HL-60 (cell line): ENCODE measurements around the gene CNN1.
"Not testable (repeated sequence)": the region's sequence is repeated elsewhere in the genome, so short reads cannot be mapped to it uniquely, and the experiment has no call there.

Experiments used
- POLR2AphosphoS5 ChIP-seq: IDR thresholded peaks from 2 replicates; pipeline ENCODE4 v1.6.1; 2012; ENCODE audit warnings: low read depth
- TF ChIP-seq, protein P1 (sequence below): IDR thresholded peaks from one replicate; pipeline ENCODE4 v1.5.1; 2011; ENCODE audit warnings: low read length, control low read depth, inconsistent platforms; ENCODE audit not compliant: insufficient read depth

DNA sequence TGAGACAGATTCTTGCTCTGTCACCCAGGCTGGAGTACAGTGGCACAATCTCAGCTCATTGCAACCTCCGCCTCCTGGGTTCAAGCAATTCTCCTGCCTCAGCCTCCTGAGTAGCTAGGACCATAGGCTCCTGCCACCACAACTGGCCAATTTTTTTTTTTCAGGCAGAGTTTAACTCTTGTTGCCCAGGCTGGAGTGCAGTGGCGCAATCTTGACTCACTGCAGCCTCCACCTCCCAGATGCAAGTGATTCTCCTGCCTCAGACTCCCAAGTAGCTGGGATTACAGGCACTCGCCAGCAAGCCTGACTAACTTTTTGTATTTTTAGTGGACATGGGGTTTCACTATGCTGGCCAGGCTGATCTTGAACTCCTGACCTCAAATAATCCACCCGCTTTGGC, 35.1 kb downstream of the CNN1 start:
- TF ChIP-seq, protein P1, sequence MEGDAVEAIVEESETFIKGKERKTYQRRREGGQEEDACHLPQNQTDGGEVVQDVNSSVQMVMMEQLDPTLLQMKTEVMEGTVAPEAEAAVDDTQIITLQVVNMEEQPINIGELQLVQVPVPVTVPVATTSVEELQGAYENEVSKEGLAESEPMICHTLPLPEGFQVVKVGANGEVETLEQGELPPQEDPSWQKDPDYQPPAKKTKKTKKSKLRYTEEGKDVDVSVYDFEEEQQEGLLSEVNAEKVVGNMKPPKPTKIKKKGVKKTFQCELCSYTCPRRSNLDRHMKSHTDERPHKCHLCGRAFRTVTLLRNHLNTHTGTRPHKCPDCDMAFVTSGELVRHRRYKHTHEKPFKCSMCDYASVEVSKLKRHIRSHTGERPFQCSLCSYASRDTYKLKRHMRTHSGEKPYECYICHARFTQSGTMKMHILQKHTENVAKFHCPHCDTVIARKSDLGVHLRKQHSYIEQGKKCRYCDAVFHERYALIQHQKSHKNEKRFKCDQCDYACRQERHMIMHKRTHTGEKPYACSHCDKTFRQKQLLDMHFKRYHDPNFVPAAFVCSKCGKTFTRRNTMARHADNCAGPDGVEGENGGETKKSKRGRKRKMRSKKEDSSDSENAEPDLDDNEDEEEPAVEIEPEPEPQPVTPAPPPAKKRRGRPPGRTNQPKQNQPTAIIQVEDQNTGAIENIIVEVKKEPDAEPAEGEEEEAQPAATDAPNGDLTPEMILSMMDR: not testable (repeated sequence)
- TF ChIP-seq POLR2AphosphoS5: not testable (repeated sequence)
